ENCODE results near the gene GOT2.
A peak's percentile ranks its signal among the peaks of the same experiment; 100 is the strongest.
"Not testable (repeated sequence)": the region's sequence is repeated elsewhere in the genome, so short reads cannot be mapped to it uniquely, and the experiment has no call there.

Gene GOT2

DNA sequence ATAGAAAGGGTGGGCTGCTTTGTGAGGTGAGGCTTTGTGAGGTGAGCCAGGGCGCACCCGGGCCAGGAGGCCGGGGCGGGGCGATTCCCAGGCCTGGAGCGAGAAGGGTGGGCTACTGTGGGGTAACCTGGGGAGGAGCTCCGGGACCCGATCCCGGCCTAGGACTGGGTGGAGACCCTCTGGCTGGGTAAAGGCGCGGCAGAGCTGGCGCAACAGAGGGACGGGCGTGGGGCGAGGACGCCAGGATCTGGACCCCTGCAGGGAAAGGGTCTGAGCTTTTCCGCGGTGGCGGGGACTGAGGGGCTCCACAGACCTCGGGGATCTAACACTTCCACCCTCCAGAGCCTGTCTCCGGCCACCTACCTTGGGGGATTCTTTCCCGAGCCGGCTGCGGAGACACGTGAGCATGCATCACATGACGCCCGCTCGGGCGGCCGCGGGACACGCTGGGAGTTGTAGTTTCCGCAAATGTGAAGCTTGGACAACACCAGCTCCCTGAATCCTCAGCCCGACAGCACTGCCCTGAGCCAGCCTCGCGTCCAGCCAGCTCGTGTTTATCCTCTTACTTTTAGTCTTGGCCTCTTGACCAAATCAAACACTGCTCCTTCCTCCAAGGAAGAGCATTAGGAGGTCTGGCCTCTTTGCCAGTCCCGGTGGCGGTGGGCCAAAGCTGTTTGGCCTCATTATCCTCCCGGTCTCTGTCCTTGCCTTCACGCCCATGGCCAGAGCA is 49.6 kb downstream of the GOT2 start, which contains the start of gene SLC38A7:
SLC38A7 (minus strand) TSS at position 417 of the 730 bp plus-strand sequence. CDS start 4,644 bp downstream, outside the sequence.
- Histone ChIP-seq H3K9ac (ENCODE audit: low read length in 5 of 5) (peak within 1 kb of the TSS; percentile 86 to 99 (median 97)), H3K4me3 (ENCODE audit: low read depth in 1 of 5, low read length in 5 of 5) (peak within 1 kb of the TSS; percentile 82 to 95 (median 92)), H3K27ac (ENCODE audit: low read depth, low read length) (peak within 1 kb of the TSS; percentile 74), H3K9me3 (ENCODE audit: control insufficient read depth in 5 of 5, low read length in 5 of 5) (no peaks in the 10 kb centered on the region), H3K27me3 (ENCODE audit: control insufficient read depth in 5 of 5, insufficient read depth in 4 of 5, low read length in 5 of 5) (no peaks in the 10 kb centered on the region), H3K4me1 (ENCODE audit: control insufficient read depth in 5 of 5, insufficient read depth in 5 of 5, low read length in 5 of 5) (peaks cover 2 to 26% (median 19%) of the 10 kb centered on the region in 5 donors), H3K36me3 (ENCODE audit: control insufficient read depth in 5 of 5, insufficient read depth in 5 of 5, low read length in 5 of 5) (peaks cover 0 to 20% (median 13%) of the 10 kb centered on the region in 5 donors)

- Histone ChIP-seq H3K4me1 (ENCODE audit: control insufficient read depth in 5 of 5, insufficient read depth in 5 of 5, low read length in 5 of 5) (peaks cover 2 to 26% (median 19%) of the 10 kb centered on the region in 5 donors), H3K9ac (ENCODE audit: low read length in 5 of 5) (peak overlapping the region; percentile 86 to 99 (median 97)), H3K4me3 (ENCODE audit: low read depth in 1 of 5, low read length in 5 of 5) (peak overlapping the region; percentile 82 to 95 (median 92)), H3K9me3 (ENCODE audit: control insufficient read depth in 5 of 5, low read length in 5 of 5) (no peaks in the 10 kb centered on the region), H3K27me3 (ENCODE audit: control insufficient read depth in 5 of 5, insufficient read depth in 4 of 5, low read length in 5 of 5) (no peaks in the 10 kb centered on the region), H3K36me3 (ENCODE audit: control insufficient read depth in 5 of 5, insufficient read depth in 5 of 5, low read length in 5 of 5) (peaks cover 0 to 24% (median 14%) of the 10 kb centered on the region in 5 donors), H3K27ac (ENCODE audit: low read depth, low read length) (peak overlapping the region; percentile 74)
These were observed 50.1 kb downstream of the GOT2 start for GRCh38 chr16:58684001-58684353.

DNA sequence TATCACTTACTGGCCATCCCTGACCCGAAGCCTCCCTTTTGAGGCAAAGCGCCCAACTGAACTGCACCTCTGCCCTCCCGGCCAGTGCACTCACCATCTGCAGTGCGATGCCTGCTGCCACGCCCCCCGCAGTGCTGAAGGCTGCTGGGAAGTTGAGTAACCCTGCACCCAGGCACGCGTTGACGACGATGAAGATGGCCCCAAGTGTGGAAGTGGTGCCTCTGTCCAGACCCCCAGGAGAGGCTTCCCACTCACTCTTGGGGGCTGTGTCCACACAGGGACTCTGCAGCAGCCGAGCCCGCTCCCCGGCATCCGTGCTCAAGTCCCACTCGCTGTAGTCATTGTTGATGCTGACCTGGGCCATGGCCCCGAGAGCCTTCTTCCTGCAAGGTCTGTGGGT is 54.4 kb downstream of the GOT2 start:
- Histone ChIP-seq H3K4me3 (ENCODE audit: low read depth in 1 of 5, low read length in 5 of 5) (no peak overlapping the region), H3K9ac (ENCODE audit: low read length in 5 of 5) (no peak overlapping the region), H3K27ac (ENCODE audit: low read depth, low read length) (no peak overlapping the region), H3K4me1 (ENCODE audit: control insufficient read depth in 5 of 5, insufficient read depth in 5 of 5, low read length in 5 of 5) (peaks cover 2 to 23% (median 15%) of the 10 kb centered on the region in 5 donors), H3K27me3 (ENCODE audit: control insufficient read depth in 5 of 5, insufficient read depth in 4 of 5, low read length in 5 of 5) (no peaks in the 10 kb centered on the region), H3K36me3 (ENCODE audit: control insufficient read depth in 5 of 5, insufficient read depth in 5 of 5, low read length in 5 of 5) (peaks cover 0 to 60% (median 42%) of the 10 kb centered on the region in 5 donors), H3K9me3 (ENCODE audit: control insufficient read depth in 5 of 5, low read length in 5 of 5) (no peaks in the 10 kb centered on the region)

DNA sequence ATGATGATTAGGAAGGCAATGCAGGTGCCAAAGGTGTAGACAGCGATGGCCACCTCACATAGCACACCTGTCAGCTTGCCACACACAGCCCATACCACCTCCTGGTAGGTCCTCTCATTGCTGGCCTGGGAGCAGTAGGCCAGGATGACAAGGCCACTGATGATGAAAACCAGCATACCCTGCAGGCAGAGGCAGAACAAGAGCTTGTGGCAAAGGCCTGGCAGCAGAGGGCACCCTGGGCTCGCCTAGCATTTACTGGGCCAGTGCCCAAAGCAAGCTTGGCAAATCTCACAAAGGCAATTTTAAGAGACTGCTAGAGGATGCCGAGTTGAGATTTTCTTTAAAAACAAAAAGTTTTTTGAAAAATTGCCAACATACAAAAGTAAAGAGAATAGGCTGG is 55.4 kb downstream of the GOT2 start:
- Histone ChIP-seq H3K36me3 (ENCODE audit: control insufficient read depth in 5 of 5, insufficient read depth in 5 of 5, low read length in 5 of 5) (peaks cover 0 to 62% (median 42%) of the 10 kb centered on the region in 5 donors), H3K9me3 (ENCODE audit: control insufficient read depth in 5 of 5, low read length in 5 of 5) (no peaks in the 10 kb centered on the region), H3K4me3 (ENCODE audit: low read depth in 1 of 5, low read length in 5 of 5) (no peak overlapping the region), H3K27me3 (ENCODE audit: control insufficient read depth in 5 of 5, insufficient read depth in 4 of 5, low read length in 5 of 5) (no peaks in the 10 kb centered on the region), H3K4me1 (ENCODE audit: control insufficient read depth in 5 of 5, insufficient read depth in 5 of 5, low read length in 5 of 5) (peaks cover 0 to 13% (median 7%) of the 10 kb centered on the region in 5 donors), H3K9ac (ENCODE audit: low read length in 5 of 5) (no peak overlapping the region), H3K27ac (ENCODE audit: low read depth, low read length) (no peak overlapping the region)

- Histone ChIP-seq H3K27ac (ENCODE audit: low read depth, low read length) (no peak overlapping the region), H3K4me3 (ENCODE audit: low read depth in 1 of 5, low read length in 5 of 5) (no peak overlapping the region), H3K4me1 (ENCODE audit: control insufficient read depth in 5 of 5, insufficient read depth in 5 of 5, low read length in 5 of 5) (peaks cover 0 to 9% (median 3%) of the 10 kb centered on the region in 5 donors), H3K9me3 (ENCODE audit: control insufficient read depth in 5 of 5, low read length in 5 of 5) (no peaks in the 10 kb centered on the region), H3K36me3 (ENCODE audit: control insufficient read depth in 5 of 5, insufficient read depth in 5 of 5, low read length in 5 of 5) (peaks cover 0 to 62% (median 42%) of the 10 kb centered on the region in 5 donors), H3K9ac (ENCODE audit: low read length in 5 of 5) (no peak overlapping the region), H3K27me3 (ENCODE audit: control insufficient read depth in 5 of 5, insufficient read depth in 4 of 5, low read length in 5 of 5) (no peaks in the 10 kb centered on the region)
These were observed 55.8 kb downstream of the GOT2 start for GRCh38 chr16:58678269-58678668.

GRCh38 chr16:58670946-58671583 is 63.1 kb downstream of the GOT2 start:
- Histone ChIP-seq H3K36me3 (ENCODE audit: control insufficient read depth in 5 of 5, insufficient read depth in 5 of 5, low read length in 5 of 5) (peaks cover 0 to 64% (median 46%) of the 10 kb centered on the region in 5 donors), H3K4me1 (ENCODE audit: control insufficient read depth in 5 of 5, insufficient read depth in 5 of 5, low read length in 5 of 5) (no peaks in the 10 kb centered on the region), H3K9ac (ENCODE audit: low read length in 5 of 5) (no peak overlapping the region)

GRCh38 chr16:58670177-58670576 is 63.9 kb downstream of the GOT2 start:
- Histone ChIP-seq H3K27ac (ENCODE audit: low read depth, low read length) (no peak overlapping the region), H3K9me3 (ENCODE audit: control insufficient read depth in 5 of 5, low read length in 5 of 5) (no peaks in the 10 kb centered on the region), H3K9ac (ENCODE audit: low read length in 5 of 5) (no peak overlapping the region)

More at GRCh38 chr16:58670946-58671583, 63.1 kb downstream of the GOT2 start:
- H3K9me3 ChIP-seq (ENCODE audit: control insufficient read depth in 5 of 5, low read length in 5 of 5) = no peaks in the 10 kb centered on the region
- H3K4me3 ChIP-seq (ENCODE audit: low read depth in 1 of 5, low read length in 5 of 5) = no peak overlapping the region
- no peak overlapping the region for H3K27ac ChIP-seq (ENCODE audit: low read depth, low read length)
- H3K27me3 ChIP-seq (ENCODE audit: control insufficient read depth in 5 of 5, insufficient read depth in 4 of 5, low read length in 5 of 5) = no peaks in the 10 kb centered on the region

DNA sequence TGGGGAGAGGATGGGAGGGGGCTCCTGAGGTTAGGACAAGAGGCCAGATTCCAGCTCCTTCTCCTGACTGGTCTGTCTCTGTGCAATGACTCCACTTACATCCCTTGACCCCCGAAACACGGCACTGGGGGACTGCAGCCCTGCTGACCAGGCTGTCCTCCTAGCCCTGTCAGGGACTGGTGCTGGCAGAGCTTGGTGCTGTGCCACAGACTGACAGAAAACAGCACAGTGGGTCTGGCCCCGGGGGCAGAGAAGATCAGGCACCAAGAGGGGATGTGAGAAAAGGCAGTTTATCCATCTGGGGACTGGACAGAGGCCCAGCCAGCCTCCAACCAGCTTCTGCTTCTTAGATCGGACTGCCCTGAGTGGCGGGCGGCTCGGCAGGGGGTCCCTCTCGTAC is 68.9 kb downstream of the GOT2 start:
- Histone ChIP-seq H3K36me3 (ENCODE audit: control insufficient read depth in 5 of 5, insufficient read depth in 5 of 5, low read length in 5 of 5) (peaks cover 0 to 30% (median 20%) of the 10 kb centered on the region in 5 donors), H3K4me3 (ENCODE audit: low read depth in 1 of 5, low read length in 5 of 5) (no peak overlapping the region), H3K27me3 (ENCODE audit: control insufficient read depth in 5 of 5, insufficient read depth in 4 of 5, low read length in 5 of 5) (no peaks in the 10 kb centered on the region), H3K27ac (ENCODE audit: low read depth, low read length) (no peak overlapping the region), H3K9me3 (ENCODE audit: control insufficient read depth in 5 of 5, low read length in 5 of 5) (no peaks in the 10 kb centered on the region), H3K9ac (ENCODE audit: low read length in 5 of 5) (no peak overlapping the region), H3K4me1 (ENCODE audit: control insufficient read depth in 5 of 5, insufficient read depth in 5 of 5, low read length in 5 of 5) (no peaks in the 10 kb centered on the region)

More at GRCh38 chr16:58670177-58670576, 63.9 kb downstream of the GOT2 start:
- Histone ChIP-seq H3K27me3 (ENCODE audit: control insufficient read depth in 5 of 5, insufficient read depth in 4 of 5, low read length in 5 of 5) (no peaks in the 10 kb centered on the region), H3K36me3 (ENCODE audit: control insufficient read depth in 5 of 5, insufficient read depth in 5 of 5, low read length in 5 of 5) (peaks cover 0 to 61% (median 41%) of the 10 kb centered on the region in 5 donors), H3K4me3 (ENCODE audit: low read depth in 1 of 5, low read length in 5 of 5) (no peak overlapping the region), H3K4me1 (ENCODE audit: control insufficient read depth in 5 of 5, insufficient read depth in 5 of 5, low read length in 5 of 5) (no peaks in the 10 kb centered on the region)

GRCh38 chr16:58661199-58661830 is 72.8 kb downstream of the GOT2 start:
- no peak overlapping the region for H3K9ac ChIP-seq (ENCODE audit: low read length in 5 of 5)
- H3K4me3 ChIP-seq (ENCODE audit: low read depth in 1 of 5, low read length in 5 of 5) = no peak overlapping the region
- no peaks in the 10 kb centered on the region for H3K9me3 ChIP-seq (ENCODE audit: control insufficient read depth in 5 of 5, low read length in 5 of 5)
- no peak overlapping the region for H3K27ac ChIP-seq (ENCODE audit: low read depth, low read length)
- no peaks in the 10 kb centered on the region for H3K4me1 ChIP-seq (ENCODE audit: control insufficient read depth in 5 of 5, insufficient read depth in 5 of 5, low read length in 5 of 5)
- H3K36me3 ChIP-seq (ENCODE audit: control insufficient read depth in 5 of 5, insufficient read depth in 5 of 5, low read length in 5 of 5) = peaks cover 0 to 6% (median 3%) of the 10 kb centered on the region in 5 donors
- no peaks in the 10 kb centered on the region for H3K27me3 ChIP-seq (ENCODE audit: control insufficient read depth in 5 of 5, insufficient read depth in 4 of 5, low read length in 5 of 5)

DNA sequence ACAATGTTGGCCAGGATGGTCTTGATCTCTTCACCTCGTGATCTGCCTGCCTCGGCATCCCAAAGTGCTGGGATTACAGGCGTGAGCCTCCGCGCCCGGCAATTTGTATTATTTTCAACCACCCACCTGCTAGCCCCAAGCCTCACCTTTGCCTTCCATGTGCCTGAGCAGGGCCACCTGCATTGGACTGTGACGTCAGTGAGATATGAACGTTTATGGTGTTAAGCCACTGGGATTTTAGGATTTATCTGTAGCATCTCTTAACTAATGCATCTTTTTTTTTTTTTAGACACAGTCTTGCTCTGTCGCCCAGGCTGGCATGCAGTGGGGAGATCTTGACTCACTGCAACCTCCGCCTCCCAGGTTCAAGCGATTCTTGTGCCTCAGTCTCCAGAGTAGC is 74.2 kb downstream of the GOT2 start:
- H3K36me3 ChIP-seq (ENCODE audit: control insufficient read depth in 5 of 5, insufficient read depth in 5 of 5, low read length in 5 of 5); H3K4me1 ChIP-seq (ENCODE audit: control insufficient read depth in 5 of 5, insufficient read depth in 5 of 5, low read length in 5 of 5); H3K9me3 ChIP-seq (ENCODE audit: control insufficient read depth in 5 of 5, low read length in 5 of 5); H3K9ac ChIP-seq (ENCODE audit: low read length in 5 of 5); H3K4me3 ChIP-seq (ENCODE audit: low read depth in 1 of 5, low read length in 5 of 5); H3K27me3 ChIP-seq (ENCODE audit: control insufficient read depth in 5 of 5, insufficient read depth in 4 of 5, low read length in 5 of 5); H3K27ac ChIP-seq (ENCODE audit: low read depth, low read length): not testable (repeated sequence)

Data from subcutaneous abdominal adipose tissue (tissue), 5 donors.